HPDE6-E6E7 (cell line): Measurements from ENCODE around the gene D2HGDH.
"Not testable (repeated sequence)": the region's sequence is repeated elsewhere in the genome, so short reads cannot be mapped to it uniquely, and the experiment has no call there.

Experiments used
- DNase-seq: peaks from one replicate; pipeline ENCODE4 v3.0.0; 2011; ENCODE audit warnings: missing footprints; ENCODE audit errors: extremely low spot score

Gene D2HGDH

DNA sequence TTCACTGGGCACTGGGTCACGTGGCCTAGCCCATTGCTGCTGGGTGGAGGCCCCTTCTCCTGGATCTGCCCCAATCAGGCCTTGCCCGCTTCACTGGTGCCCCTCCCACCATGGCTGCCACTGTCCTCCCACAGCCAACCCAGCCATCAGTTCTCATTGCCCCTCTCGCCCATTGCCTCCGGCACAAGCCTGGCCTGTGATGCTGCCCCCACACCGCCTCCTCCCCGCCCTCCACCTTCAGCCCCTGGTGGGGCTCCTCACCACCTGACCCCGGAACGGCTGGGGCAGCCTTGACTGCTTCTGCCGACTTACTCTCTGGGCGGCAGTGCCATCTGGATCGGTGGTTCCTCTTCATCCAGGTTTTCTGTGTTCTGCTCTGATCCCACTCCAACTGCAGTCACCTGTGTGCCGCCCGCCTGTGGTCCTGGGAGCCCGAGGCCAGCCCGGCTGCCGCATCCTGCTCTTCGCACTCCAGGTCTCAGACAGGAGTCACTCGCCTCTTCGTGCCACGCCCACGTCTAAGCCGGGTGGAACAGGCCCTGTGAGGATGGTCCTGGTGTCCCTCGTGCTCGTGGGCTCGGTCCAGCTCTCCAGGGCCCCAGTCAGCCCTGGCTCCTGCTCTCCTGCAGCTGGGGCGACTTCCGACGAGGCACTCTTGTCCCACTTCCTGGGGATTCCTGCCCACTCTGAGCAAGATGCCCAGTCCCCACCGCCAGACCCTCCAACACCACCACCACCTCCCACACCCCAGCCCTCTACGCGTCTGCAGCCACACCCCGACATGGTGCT is 14.2 kb downstream of the D2HGDH start:
- no peak for DNase-seq

- DNase-seq: no peak
These were observed 15.8 kb downstream of the D2HGDH start for GRCh38 chr2:241750076-241750840.

DNA sequence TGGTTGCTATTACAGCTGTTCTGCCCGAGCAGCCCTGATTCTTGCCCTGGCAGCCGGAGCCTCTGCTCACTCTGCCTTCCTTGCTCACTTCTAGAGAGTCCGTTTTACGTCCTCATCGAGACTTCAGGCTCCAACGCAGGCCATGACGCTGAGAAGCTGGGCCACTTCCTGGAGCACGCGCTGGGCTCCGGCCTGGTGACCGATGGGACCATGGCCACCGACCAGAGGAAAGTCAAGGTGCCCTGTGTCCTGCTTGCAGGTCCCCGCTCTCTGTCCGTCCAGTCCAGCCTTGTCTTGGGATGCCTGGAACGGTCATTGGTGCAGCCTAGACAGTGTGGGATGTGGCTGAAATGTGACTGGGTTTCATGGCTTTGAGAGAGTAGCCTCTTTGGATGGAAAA is 16.7 kb downstream of the D2HGDH start:
- no peak for DNase-seq

- DNase-seq: no peak
These were observed 17.3 kb downstream of the D2HGDH start for GRCh38 chr2:241751776-241752175.

DNA sequence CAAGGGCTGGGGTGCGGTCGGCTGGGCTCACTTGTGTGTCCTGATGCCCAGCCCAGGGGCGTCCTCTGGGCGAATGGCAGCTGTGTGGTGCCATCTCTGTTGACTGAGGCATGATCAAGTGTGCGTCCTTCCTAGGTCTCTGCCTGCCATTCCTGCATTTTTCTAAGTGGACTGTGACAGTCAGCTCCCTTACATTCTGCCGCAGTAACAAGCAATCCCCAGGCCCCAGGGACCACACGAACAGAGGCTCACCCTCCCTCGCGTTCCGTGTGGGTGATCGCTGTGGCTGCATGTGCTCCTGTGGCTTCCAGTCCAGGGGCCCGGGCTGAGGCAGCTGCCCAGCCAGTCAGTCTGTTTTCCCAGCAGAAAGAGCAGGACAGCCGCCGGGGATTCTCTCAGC is 17.8 kb downstream of the D2HGDH start:
- no peak for DNase-seq

- DNase-seq: no peak
These were observed 18.4 kb downstream of the D2HGDH start for GRCh38 chr2:241752689-241753276.

GRCh38 chr2:241753493-241753892 is 19.1 kb downstream of the D2HGDH start:
- DNase-seq: no peak

DNA sequence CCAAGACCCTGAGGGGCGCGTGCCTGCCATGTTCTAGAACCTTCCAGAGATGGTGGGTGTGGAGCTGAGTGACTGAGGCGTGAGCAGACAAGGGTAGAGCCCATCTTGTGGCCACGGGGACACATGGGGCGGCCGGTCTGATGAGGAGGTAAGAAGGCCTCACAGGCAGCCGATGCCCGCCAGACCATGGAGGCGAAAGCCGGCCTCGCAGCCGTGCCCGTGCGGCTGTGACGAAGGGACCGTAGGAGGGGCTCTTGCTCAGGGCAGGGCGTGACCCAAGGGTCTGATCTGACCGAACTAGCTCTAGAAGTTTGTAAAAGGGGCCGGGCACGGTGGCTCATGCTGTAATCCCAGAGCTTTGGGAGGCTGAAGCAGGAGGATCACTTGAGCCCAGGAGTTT is 19.6 kb downstream of the D2HGDH start:
- no peak for DNase-seq

DNA sequence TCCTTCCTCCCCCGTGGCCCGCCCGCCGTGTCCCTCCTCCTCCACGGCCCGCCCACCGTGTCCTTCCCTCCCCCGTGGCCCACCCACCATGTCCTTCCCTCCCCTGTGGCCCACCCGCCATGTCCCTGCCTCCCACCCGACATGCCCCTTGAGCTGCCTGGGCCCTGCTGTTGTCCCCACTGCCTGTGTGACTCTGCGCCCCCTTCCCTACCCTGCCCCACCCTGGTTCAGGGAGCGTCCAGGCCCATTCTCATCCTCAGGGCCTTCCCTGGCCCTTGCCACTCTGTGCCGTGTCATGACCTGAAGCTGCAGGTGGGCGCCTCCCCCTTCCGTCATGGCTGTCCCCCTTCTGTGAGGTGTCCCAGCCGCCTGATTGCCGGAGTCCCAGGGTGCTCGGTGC is 20.7 kb downstream of the D2HGDH start:
- DNase-seq: no peak

DNA sequence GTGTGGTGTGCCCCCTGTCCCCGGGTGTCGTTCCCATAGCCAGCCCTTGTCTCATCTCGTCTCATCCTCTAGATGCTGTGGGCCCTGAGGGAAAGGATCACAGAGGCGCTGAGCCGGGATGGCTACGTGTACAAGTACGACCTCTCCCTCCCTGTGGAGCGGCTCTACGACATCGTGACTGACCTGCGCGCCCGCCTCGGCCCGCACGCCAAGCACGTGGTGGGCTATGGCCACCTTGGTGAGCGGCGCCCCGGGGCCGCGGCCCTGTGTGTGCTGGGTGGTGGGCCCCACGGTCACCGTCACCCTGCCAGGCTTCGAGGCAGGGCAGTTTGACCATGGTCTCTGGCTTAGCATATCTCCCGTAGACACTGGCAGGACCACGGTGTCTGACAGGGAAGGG is 21.3 kb downstream of the D2HGDH start:
- no peak for DNase-seq

- no peak for DNase-seq
These were observed 24.8 kb downstream of the D2HGDH start for GRCh38 chr2:241759067-241759807.

GRCh38 chr2:241759893-241760292 is 25.5 kb downstream of the D2HGDH start:
- DNase-seq: not testable (repeated sequence)

DNA sequence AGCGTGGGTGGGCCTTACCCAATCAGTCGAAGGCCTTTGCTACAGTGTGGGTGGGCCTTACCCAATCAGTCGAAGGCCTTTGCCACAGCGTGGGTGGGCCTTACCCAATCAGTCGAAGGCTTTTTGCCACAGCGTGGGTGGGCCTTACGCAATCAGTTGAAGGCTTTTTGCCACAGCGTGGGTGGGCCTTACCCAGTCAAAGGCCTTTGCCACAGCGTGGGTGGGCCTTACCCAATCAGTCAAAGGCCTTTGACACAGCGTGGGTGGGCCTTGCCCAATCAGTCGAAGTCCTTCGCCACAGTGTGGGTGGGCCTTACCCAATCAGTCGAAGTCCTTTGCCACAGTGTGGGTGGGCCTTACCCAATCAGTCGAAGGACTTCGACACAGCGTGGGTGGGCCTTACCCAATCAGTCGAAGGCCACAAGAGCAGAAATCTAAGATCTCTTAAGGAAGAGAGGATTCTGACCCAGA is 25.9 kb downstream of the D2HGDH start:
- no peak for DNase-seq

DNA sequence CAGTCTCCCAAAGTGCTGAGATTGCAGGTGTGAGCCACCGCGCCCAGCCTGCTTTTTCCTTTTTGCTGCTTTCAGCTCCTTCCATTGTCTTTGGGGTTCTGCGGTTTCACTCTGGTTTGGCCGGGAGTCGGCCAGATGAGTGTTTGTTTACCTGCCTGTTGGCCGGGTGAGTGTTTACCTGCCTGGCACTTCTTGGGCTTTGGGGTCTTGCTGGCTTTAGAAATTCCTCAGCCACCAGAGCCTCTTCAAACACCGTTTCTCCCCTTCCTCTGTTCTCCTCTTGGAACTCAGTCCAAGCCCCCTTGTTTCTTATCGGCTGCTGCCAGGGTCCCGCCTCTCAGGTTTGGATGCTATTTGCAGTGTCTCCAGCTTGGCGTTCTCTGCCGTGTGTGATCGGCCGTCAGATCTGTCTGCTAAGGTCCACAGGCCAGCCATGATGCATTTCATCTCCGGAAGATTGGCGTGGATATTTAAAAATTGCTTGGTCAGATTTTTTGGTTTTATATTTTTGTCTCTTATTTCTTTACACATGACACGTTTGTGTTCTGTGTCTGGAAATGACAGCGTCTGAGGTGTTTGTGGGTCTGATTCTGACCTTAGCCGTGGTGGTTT is 28.0 kb downstream of the D2HGDH start:
- no peak for DNase-seq

GRCh38 chr2:241762933-241763369 is 28.5 kb downstream of the D2HGDH start:
- no peak for DNase-seq

GRCh38 chr2:241763551-241764274 is 29.3 kb downstream of the D2HGDH start:
- no peak for DNase-seq

DNA sequence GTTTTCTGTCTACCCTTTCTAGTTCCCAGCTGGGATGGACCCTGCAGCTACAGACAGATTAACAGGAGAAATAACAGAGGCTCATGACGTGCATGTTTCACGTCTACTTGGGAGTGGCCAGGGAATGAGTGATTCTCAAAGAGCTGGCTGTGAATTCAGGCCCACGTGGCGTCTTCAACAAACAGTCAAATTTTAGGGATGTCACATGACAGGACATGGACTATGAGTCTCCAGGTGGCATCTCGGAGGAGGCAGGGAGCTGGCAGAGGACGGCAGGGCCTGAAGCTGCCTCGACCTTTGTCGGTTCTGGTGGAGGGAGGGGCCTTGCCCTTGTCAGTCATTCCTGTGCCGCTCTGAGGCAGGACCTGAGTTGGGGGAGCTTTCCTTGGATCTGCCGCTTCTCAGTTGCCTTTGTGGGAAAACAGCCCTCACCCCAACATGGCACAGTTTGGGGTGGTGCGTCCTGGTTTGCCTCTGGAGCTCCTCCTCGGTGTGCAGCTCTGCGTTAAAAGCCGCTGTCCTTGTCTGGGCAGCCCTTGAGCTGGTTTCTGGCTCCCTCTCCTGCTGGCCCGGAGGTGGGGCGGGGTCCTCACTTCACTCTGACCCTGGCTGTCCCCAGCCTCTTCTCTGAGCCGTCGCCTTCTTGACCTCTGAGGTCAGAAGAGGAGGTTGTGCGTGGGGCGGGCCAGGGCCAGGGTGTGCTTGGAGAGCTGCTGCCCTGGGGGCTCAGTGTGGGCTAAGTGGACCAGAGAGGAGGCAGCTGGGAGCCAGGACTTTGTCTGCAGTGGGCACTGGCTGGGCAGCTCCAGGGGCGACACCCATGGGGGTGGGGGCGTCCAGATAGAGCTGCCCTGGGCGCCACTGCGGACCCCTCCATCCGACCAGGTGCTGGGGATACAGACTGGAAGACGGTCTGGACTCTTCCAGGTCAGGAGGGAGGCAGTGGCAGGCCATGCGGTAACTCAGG is 30.1 kb downstream of the D2HGDH start:
- no peak for DNase-seq

DNA sequence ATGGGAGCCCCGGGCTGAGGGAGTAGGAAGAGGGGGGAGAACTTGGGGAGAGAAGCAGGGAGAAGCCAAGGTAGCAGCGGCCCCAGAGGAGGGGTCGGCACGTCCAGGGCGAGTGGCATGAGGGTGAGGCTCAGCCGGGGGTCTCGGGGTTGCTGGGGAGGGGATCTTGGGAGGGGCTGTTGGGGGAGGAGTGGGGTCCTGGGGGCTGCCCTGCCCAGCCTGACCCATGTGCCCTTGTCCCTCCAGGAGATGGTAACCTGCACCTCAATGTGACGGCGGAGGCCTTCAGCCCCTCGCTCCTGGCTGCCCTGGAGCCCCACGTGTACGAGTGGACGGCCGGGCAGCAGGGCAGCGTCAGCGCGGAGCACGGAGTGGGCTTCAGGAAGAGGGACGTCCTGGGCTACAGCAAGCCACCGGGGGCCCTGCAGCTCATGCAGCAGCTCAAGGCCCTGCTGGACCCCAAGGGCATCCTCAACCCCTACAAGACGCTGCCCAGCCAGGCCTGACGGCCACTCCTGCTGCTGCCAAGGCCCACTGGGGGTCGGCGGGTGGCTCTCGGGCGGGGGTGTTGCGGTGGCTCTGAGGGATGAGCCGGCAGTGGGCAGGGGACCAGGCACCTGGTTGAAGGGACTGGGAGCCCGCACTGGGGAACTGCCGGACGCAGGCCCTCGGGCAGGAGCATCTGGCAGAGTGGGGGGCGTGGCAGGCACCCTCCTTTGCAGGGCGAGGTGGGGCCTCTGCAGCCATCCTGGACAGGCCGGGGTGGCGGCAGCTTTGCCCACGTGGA is 33.2 kb downstream of the D2HGDH start:
- DNase-seq: no peak

DNA sequence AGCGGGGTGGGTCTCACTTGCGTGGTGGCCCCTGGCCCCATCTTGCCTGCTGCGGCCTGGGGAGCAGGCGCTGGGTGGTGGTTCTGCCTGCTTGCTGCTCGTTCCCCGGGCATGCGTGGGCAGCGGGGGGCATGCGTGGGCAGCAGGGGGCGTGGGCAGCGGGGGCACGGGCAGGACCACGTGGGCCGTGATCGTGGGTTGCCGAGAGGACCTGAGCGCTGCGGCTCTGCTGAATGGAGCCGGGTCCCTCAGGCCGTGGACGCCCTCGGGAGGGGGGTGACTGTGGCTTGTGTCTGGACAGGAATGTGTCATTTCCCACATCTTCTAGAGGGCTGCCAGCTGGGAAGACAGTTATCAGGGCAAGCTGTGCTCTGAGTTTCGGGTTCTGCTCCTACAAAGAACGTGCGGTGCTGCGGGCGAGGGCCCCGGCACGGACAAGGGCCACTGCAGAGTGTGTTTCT is 33.9 kb downstream of the D2HGDH start:
- no peak for DNase-seq
